GM18867 (cell line): Measurements from ENCODE around the gene DCUN1D5.

Experiments
- ATAC-seq: cut with Tn5 transposase; IDR thresholded peaks from one replicate; pipeline ENCODE4 v1.9.1; 2021; ENCODE audit warnings: mild to moderate bottlenecking, moderate library complexity; ENCODE audit not compliant: unreplicated experiment

DCUN1D5 gene

GRCh38 chr11:103091801-103092524 lies at the start of gene DCUN1D5:
Gene DCUN1D5, minus strand, starts transcription at chr11:103092160. Its CDS starts 288 bp downstream, at chr11:103091872.
- ATAC-seq, result peak; percentile 100

- no peak for ATAC-seq
Observed at GRCh38 chr11:103125462-103125861, 33.5 kb upstream of the DCUN1D5 start.

DNA sequence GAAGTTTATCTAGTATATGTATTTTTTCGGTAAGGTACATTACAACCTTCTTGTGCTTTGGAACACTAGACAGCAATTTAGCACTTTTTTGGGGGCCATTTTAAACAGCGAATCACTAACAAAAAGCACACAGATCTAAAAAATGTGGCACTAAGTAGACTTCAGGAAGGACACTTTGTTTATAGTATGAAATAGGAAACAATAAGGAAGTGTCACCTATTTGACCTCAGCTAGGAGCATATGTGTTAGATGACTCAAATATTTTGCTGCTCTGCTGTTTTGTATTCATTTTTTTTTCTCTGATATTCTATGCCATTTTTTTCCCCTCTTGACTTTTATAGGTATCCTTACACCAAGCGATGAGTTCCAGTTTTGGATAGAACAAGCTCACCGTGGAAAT lies 22.9 kb upstream of the DCUN1D5 start:
- ATAC-seq, result no peak

GRCh38 chr11:103112364-103112763 lies 20.4 kb upstream of the DCUN1D5 start:
- no peak for ATAC-seq

DNA sequence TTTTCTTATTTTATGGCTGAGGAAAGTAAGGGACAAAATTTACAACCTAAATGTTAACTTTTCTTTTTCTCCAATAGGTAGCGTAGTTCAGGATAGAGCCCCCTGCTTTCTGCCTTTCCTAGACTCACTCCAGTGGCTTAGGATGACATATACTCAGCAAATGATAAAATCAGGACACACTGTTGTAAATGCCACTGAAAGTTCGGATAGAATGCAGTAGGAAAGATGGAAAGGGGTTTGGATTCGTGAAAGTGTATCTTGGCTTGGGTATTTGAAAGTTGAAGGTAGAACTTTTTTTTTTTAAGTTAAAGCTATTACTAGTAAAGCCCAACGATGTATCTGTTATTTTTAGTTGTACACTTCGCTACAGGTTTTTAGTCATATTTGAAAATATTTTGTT lies 19.4 kb upstream of the DCUN1D5 start:
- no peak for ATAC-seq

- ATAC-seq, result no peak
Observed at GRCh38 chr11:103110391-103110790, 18.4 kb upstream of the DCUN1D5 start.

DNA sequence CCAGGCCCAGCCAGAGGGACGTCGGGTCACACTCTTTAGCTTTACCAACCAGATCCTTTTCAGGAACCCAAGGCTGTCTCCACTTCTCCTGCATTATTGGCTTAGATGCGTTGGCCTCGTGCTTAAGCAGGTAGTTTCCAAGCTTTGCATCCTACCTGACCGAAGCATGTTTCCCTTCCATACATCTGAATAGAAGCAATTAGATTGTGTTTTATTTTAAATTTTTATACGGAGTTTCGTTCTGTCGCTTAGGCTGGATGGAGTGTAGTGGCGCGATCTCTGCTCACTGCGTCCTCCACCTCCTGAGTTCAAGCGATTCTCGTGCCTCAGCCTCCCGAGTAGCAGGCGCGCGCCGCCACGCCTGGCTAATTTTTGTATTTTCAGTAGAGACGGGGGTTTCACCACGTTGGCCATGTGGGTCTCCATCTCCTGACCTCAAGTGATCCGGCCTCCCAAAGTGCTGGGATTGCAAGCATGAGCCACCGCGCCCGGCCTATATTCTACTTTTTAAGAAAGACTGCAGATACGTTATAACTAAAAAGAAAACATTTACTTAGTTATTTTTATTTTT lies 17.9 kb upstream of the DCUN1D5 start:
- peak; percentile 10 for ATAC-seq

- peak; percentile 100 for ATAC-seq
Observed at GRCh38 chr11:103108933-103109817, 17.2 kb upstream of the DCUN1D5 start, which contains the start of gene DYNC2H1. Gene DYNC2H1, plus strand, starts transcription at chr11:103109426. Its CDS starts 149 bp downstream, at chr11:103109575.

- ATAC-seq, result no peak
Observed at GRCh38 chr11:103097279-103097678, 5.3 kb upstream of the DCUN1D5 start.

DNA sequence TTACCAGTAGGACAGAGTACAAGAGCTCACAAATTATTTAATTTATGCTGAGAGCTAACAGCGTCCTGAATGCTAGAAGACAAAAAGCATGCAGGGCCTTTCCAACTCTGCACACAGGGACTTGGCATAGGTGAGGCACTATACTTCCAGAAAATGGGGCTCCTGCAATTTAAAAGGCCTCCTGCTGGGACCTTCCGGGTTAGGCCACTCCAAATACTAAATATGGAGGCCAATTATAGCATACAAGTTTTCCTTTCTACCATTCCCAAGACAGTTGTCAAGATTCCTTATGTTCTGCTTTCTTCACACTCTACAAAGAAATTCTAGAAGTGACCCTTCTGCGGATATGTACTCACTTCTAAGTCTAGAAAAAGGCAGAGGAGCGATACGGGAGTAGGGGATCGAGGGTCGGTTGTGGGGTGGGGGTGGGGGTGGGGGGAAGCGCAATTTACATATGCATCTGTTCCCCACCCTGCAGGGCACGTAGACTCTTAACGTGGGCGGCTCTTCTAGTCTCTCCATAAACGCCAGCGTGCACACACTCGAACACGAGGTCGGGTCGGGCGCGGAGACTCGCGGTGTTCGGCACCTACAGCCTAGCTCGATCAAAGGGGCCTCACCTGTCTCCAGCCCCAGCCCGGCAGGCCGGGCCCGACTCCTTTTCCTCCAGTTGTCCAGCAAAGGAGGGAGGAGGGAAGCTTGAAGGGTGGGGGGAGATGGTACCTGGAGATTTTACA lies 728 bp downstream of the DCUN1D5 start:
- peak; percentile 44 for ATAC-seq

DNA sequence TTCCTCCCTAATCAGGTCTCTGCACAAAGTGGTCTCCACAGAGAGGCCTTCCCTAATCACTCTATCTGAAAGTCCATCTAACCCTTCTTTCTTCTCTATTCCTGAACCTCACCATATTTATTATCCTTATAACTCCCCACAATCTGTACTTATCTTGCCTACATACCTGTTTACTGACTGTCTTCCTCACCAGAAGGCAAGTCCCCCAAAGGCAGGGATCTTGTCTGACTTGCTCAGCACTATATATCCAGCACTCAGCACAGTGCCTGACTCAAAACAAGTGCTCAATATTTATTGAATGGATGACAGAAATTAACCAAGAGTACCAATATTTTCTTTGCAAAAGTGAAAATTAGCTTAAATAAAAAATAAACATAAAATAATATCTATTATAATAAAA lies 5.5 kb downstream of the DCUN1D5 start:
- no peak for ATAC-seq

GRCh38 chr11:103085758-103086365 lies 6.1 kb downstream of the DCUN1D5 start:
- no peak for ATAC-seq

DNA sequence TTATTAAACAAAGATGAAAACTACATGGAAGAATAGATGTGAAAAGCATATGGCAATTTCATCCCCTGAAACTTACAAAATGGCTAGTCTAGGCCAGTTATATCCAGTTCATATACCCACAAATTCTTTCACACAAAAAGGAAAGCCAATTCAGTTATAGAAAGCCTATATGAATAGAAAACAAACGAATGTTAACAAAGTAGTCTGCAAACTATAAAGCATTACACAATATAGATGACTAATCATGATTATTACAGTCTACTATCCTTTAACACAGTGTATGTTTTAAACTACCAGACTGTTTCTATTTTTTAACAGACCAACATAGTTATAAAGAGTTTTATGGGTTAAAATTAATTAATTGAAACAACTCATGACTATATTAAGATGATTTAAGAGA lies 12.1 kb downstream of the DCUN1D5 start:
- no peak for ATAC-seq

- no peak for ATAC-seq
Observed at GRCh38 chr11:103078710-103079109, 13.2 kb downstream of the DCUN1D5 start.

DNA sequence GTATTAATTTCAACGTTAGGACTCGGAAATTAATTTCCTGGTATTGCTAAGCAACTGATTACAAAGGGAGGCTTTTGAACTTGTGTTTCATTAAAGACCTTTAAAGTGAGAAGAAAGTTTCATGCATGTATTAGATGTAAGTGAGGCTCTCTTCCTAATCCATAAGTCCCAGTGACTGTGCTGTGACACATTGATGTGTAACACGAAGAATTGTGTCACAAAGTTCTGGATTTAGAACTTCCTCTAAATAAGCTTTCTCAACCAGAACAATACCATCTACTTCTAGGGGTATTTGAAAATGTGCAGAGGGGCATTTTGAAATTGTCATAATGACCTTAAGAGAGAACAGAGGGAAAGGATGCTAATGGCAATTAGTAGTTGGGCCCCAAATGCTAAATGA lies 14.4 kb downstream of the DCUN1D5 start:
- no peak for ATAC-seq

DNA sequence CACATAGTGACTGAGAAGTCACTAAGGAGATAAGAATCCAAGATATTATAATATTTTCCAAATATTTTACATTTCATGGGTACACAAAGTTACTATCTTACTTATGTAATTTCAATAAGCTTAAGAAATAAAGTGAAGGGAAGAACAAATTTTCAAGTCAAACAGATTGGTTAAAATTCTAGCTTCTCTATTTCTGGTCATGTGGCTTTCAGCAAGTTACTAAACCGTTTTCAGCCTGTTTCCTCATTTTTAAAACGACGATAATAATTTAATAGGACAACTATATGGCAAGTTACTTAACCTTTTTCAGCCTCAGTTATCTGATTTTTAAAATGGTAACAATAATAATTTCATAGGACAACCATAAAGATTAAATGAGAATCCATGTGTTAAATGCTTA lies 15.6 kb downstream of the DCUN1D5 start:
- ATAC-seq, result no peak

DNA sequence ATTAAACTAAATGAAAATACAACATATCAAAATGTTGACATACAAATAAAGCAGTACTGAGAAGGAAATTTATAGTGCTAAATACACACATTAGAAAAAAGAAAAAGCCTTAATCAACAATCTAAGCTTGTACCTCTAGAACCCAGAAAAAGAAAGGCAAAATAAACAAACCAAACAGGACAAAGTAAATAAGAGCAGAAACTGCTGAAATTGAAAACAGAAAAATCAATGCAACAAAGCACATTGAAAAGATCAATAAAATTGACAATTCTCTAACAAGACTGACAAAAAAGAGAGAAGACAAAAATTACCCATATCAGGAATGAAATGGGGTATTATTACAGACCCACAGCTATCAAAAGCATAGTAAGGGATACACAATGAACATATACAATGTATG lies 21.0 kb downstream of the DCUN1D5 start:
- ATAC-seq, result no peak

DNA sequence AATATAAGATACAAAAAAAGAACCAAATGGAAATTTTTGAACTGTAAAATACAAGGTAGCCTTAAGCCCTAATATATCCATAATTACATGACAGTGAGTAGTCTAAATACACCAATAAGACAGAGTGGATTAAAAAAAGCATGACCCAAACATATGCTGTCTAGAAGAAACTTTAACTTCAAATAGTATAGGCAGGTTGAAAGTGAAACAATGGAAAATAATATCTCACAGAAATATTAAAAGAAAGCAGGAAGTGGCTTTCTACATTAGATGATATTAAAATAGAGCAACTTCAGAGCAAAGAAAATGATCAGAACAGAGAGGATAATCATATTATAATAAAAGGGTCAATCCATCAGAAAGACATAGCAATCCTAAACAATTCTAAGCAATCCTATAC lies 21.8 kb downstream of the DCUN1D5 start:
- peak; percentile 61 for ATAC-seq

GRCh38 chr11:103069367-103069766 lies 22.6 kb downstream of the DCUN1D5 start:
- no peak for ATAC-seq

GRCh38 chr11:103067118-103067517 lies 24.8 kb downstream of the DCUN1D5 start:
- ATAC-seq, result no peak

GRCh38 chr11:103061656-103062055 lies 30.3 kb downstream of the DCUN1D5 start:
- no peak for ATAC-seq
